SK-N-SH (cell line): ENCODE measurements around the gene WWOX.

Experiments
- EP300 ChIP-seq, 2 experiments: IDR thresholded peaks; 2 replicates each; pipeline versions ENCODE4 v1.4.0 to v1.6.1; 2012; ENCODE audit warnings: borderline replicate concordance in 1 of 2, low read depth in 1 of 2, low read length in 1 of 2
- RCOR1 ChIP-seq: fragments of 150-350 bp; IDR thresholded peaks from 2 replicates; pipeline ENCODE4 v1.6.1; 2017; ENCODE audit warnings: antibody characterized with exemption, low read length
- TF ChIP-seq, protein P1 (sequence below): fragments of 200-600 bp; sonication (generic); IDR thresholded peaks from 2 replicates; pipeline ENCODE4 v1.6.1; 2017; ENCODE audit warnings: antibody characterized with exemption, mild to moderate bottlenecking, moderate library complexity
- TF ChIP-seq, protein P2 (sequence below): IDR thresholded peaks from 2 replicates; pipeline ENCODE4 v1.4.0; 2012; ENCODE audit warnings: low read depth, borderline replicate concordance

DNA sequence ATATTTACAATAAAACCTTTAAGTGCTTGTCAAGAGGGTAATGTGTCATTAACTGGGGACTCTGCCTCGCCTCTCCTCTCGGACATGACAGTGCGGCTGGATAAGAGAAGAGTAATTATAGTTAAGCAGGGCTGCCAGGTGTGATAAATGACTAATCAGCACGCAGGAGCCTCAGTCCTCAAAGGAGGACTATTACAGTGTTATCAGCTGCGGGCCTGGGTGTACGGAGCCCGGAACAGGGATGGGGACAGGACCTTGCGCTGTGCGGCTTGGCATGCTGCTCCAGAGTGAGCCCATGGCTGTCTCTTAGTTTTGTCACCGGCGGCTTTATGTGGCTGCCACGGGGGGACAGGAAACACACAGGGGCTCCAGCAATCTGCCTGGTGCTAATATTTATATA lies 893.9 kb downstream of the WWOX start:
- TF ChIP-seq, protein P1, sequence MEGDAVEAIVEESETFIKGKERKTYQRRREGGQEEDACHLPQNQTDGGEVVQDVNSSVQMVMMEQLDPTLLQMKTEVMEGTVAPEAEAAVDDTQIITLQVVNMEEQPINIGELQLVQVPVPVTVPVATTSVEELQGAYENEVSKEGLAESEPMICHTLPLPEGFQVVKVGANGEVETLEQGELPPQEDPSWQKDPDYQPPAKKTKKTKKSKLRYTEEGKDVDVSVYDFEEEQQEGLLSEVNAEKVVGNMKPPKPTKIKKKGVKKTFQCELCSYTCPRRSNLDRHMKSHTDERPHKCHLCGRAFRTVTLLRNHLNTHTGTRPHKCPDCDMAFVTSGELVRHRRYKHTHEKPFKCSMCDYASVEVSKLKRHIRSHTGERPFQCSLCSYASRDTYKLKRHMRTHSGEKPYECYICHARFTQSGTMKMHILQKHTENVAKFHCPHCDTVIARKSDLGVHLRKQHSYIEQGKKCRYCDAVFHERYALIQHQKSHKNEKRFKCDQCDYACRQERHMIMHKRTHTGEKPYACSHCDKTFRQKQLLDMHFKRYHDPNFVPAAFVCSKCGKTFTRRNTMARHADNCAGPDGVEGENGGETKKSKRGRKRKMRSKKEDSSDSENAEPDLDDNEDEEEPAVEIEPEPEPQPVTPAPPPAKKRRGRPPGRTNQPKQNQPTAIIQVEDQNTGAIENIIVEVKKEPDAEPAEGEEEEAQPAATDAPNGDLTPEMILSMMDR, result no peak
- TF ChIP-seq RCOR1 (no peak), EP300 (IDR thresholded peaks at IDR 0.05; ENCODE audit: borderline replicate concordance in 1 of 2, low read depth in 1 of 2, low read length in 1 of 2) (no peak)
- TF ChIP-seq, protein P2, sequence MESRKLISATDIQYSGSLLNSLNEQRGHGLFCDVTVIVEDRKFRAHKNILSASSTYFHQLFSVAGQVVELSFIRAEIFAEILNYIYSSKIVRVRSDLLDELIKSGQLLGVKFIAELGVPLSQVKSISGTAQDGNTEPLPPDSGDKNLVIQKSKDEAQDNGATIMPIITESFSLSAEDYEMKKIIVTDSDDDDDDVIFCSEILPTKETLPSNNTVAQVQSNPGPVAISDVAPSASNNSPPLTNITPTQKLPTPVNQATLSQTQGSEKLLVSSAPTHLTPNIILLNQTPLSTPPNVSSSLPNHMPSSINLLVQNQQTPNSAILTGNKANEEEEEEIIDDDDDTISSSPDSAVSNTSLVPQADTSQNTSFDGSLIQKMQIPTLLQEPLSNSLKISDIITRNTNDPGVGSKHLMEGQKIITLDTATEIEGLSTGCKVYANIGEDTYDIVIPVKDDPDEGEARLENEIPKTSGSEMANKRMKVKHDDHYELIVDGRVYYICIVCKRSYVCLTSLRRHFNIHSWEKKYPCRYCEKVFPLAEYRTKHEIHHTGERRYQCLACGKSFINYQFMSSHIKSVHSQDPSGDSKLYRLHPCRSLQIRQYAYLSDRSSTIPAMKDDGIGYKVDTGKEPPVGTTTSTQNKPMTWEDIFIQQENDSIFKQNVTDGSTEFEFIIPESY, result no peak
